Osteoblast (primary cell): ENCODE data around the gene ZNF429. TPM values are rescaled to one million over a fixed set of nuclear protein-coding genes. Genes with fewer than 3 reads are reported as not detected.

Source experiments
- DNase-seq: peaks from one replicate; pipeline ENCODE4 v3.0.0; 2011; ENCODE audit warnings: low spot score, mixed read lengths; ENCODE audit not compliant: insufficient read length; ENCODE audit errors: missing footprints
- H2AFZ ChIP-seq: 2 replicates; pipeline ENCODE4 v1.6.0; 2011; ENCODE audit warnings: mild to moderate bottlenecking, low read length
- H3K27ac ChIP-seq: 2 replicates; pipeline ENCODE4 v1.5.1; 2011; ENCODE audit warnings: mild to moderate bottlenecking, low read depth, low read length, moderate library complexity
- H3K27me3 ChIP-seq: 2 replicates; pipeline ENCODE4 v1.6.0; 2012; ENCODE audit warnings: mild to moderate bottlenecking, control low read depth, inconsistent platforms, low read length, moderate library complexity; ENCODE audit not compliant: insufficient read depth
- H3K36me3 ChIP-seq: 2 replicates; pipeline ENCODE4 v1.5.1; 2011; ENCODE audit warnings: mild to moderate bottlenecking, low read length, control low read depth, moderate library complexity; ENCODE audit not compliant: insufficient read depth
- H3K4me1 ChIP-seq: 2 replicates; pipeline ENCODE4 v1.5.1; 2011; ENCODE audit warnings: mild to moderate bottlenecking, low read length, control low read depth, moderate library complexity; ENCODE audit not compliant: insufficient read depth
- H3K4me2 ChIP-seq: 2 replicates; pipeline ENCODE4 v1.6.0; 2011; ENCODE audit warnings: mild to moderate bottlenecking, low read length; ENCODE audit not compliant: insufficient read depth
- H3K4me3 ChIP-seq: fragments of 200-600 bp; sonication (generic); 3 replicates; pipeline ENCODE4 v1.5.1; 2012; ENCODE audit warnings: mild to moderate bottlenecking, low read length, inconsistent platforms; ENCODE audit not compliant: insufficient read depth
- H3K79me2 ChIP-seq: 2 replicates; pipeline ENCODE4 v1.6.0; 2012; ENCODE audit warnings: mild to moderate bottlenecking, low read length, control low read depth, inconsistent platforms; ENCODE audit not compliant: insufficient read depth
- H3K9me3 ChIP-seq: 2 replicates; pipeline ENCODE4 v1.5.1; 2011; ENCODE audit warnings: low read depth, low read length, control low read depth
- H4K20me1 ChIP-seq: 2 replicates; pipeline ENCODE4 v1.6.0; 2012; ENCODE audit warnings: mild to moderate bottlenecking, low read length, control low read depth; ENCODE audit not compliant: insufficient read depth
- total RNA-seq: library from RNA; depleted of rRNA; stranded (reverse); fragments of >200 nt; gene quantifications from 2 replicates; pipeline ENCODE4 v1.2.3, GENCODE V29; 2012
- TF ChIP-seq, protein P1 (sequence below): IDR thresholded peaks from 2 replicates; pipeline ENCODE4 v1.5.1; 2011; ENCODE audit warnings: mild to moderate bottlenecking, low read depth, low read length, moderate library complexity; ENCODE audit errors: extremely low read depth

The ZNF429 gene
- total RNA-seq, 1 donor: 9.4 TPM

DNA sequence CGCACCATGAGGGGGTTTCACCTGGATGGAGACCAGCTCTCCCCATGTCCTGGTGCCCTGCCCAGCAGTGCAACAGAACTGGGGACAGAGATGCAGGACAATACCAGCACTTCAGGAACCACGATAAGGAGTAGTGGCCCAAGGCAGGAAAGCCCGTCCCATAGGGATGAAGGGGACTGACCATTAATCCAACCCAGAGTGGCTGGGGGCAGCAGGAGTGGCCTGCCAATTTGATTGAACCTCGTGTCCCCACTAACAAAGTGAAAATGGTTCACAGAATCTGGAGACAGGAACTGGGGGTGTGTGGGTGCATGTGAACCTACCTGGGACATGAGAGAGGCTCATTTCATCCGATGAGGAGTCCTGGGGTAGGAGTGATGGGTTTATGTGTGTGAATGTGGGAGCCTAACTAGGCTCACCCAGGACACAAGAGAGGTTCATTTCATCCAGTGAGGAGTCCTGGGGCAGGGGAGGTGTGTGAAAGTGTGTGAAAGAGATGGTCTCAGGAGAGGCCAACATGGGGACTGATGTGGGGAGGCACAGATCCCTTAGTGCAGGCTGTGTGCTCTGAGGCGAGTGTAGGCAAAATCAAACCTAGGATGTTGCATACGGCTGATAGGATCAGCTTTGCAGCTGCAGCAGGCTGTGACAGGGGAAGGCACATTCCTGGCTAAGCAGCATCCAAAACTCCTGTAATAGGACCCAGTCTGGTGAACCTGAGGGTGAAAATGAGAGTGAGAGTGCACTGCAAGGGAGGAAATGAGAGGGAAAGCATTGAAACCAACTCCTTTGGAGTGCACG, 98.2 kb downstream of the ZNF429 start:
- H4K20me1 ChIP-seq: no peaks in the 10 kb centered on the region
- H2AFZ ChIP-seq: peak overlapping the region; percentile 92
- H3K27ac ChIP-seq: no peak overlapping the region
- peak; percentile 68 for DNase-seq
- peaks cover 5% of the 10 kb centered on the region for H3K4me1 ChIP-seq
- H3K9me3 ChIP-seq: no peaks in the 10 kb centered on the region
- H3K36me3 ChIP-seq: no peaks in the 10 kb centered on the region
- H3K79me2 ChIP-seq: no peaks in the 10 kb centered on the region
- peak overlapping the region; percentile 90 for H3K4me2 ChIP-seq
- no peaks in the 10 kb centered on the region for H3K27me3 ChIP-seq
- TF ChIP-seq, protein P1, sequence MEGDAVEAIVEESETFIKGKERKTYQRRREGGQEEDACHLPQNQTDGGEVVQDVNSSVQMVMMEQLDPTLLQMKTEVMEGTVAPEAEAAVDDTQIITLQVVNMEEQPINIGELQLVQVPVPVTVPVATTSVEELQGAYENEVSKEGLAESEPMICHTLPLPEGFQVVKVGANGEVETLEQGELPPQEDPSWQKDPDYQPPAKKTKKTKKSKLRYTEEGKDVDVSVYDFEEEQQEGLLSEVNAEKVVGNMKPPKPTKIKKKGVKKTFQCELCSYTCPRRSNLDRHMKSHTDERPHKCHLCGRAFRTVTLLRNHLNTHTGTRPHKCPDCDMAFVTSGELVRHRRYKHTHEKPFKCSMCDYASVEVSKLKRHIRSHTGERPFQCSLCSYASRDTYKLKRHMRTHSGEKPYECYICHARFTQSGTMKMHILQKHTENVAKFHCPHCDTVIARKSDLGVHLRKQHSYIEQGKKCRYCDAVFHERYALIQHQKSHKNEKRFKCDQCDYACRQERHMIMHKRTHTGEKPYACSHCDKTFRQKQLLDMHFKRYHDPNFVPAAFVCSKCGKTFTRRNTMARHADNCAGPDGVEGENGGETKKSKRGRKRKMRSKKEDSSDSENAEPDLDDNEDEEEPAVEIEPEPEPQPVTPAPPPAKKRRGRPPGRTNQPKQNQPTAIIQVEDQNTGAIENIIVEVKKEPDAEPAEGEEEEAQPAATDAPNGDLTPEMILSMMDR: no peak
- peak overlapping the region; percentile 71 for H3K4me3 ChIP-seq

DNA sequence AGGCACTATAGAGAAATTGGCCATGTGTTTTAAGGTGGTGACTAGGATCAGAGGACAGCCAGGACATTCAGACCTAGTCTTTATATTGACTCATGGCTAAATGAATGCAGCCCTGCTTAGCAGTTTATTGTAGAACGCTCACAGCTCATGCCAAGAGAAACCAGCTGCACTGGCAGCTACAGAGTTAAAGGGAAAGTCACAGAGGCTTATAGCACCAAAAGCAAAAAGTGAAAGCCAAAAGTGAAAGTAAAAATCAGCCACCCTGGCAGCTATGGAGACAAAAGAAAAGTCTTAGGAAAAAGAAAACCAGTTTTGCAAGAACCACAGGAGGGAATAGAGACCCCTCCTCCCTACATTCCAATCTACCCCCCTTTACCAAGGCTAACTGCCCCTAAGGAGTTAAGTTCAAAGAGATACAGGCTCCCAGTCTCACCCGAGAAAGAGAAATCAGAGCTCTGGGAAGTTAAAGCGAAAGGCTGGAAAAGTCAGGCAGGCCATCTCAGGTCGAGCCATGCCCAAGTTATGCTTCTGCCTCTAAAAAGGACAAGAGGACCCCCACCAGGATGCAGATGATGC, 99.0 kb downstream of the ZNF429 start:
- H3K27me3 ChIP-seq: no peaks in the 10 kb centered on the region

More for the DNA sequence above, 99.0 kb downstream of the ZNF429 start:
- DNase-seq: peak; percentile 88
- H4K20me1 ChIP-seq: no peaks in the 10 kb centered on the region
- peak overlapping the region; percentile 71 for H3K4me3 ChIP-seq
- peak overlapping the region; percentile 92 for H2AFZ ChIP-seq
- TF ChIP-seq, protein P1: no peak
- peaks cover 5% of the 10 kb centered on the region for H3K4me1 ChIP-seq
- no peaks in the 10 kb centered on the region for H3K9me3 ChIP-seq
- peak overlapping the region; percentile 25 for H3K27ac ChIP-seq
- H3K4me2 ChIP-seq: peak overlapping the region; percentile 90
- no peaks in the 10 kb centered on the region for H3K36me3 ChIP-seq
- H3K79me2 ChIP-seq: no peaks in the 10 kb centered on the region

Other genes starting within 250 kb of the ZNF429 start
- 9.7 and 10.9 TPM in 2 replicates for gene ZNF708, start 176.2 kb upstream of the ZNF429 start, total RNA-seq
- 2.9 and 3.2 TPM in 2 replicates for gene ZNF738, start 146.6 kb upstream of the ZNF429 start, total RNA-seq
- gene ZNF493, start 108.5 kb upstream of the ZNF429 start, total RNA-seq: 22.1 and 22.4 TPM in 2 replicates